CD4-positive, alpha-beta T cell treated with Interferon alpha-2 for 1 hour (primary cell): ENCODE measurements around the gene LOC101059915.

Experiments
- DNase-seq, 2 donors: peaks; one replicate each; pipeline ENCODE4 v3.0.0-alpha.2; 2020 to 2022

Gene LOC101059915

DNA sequence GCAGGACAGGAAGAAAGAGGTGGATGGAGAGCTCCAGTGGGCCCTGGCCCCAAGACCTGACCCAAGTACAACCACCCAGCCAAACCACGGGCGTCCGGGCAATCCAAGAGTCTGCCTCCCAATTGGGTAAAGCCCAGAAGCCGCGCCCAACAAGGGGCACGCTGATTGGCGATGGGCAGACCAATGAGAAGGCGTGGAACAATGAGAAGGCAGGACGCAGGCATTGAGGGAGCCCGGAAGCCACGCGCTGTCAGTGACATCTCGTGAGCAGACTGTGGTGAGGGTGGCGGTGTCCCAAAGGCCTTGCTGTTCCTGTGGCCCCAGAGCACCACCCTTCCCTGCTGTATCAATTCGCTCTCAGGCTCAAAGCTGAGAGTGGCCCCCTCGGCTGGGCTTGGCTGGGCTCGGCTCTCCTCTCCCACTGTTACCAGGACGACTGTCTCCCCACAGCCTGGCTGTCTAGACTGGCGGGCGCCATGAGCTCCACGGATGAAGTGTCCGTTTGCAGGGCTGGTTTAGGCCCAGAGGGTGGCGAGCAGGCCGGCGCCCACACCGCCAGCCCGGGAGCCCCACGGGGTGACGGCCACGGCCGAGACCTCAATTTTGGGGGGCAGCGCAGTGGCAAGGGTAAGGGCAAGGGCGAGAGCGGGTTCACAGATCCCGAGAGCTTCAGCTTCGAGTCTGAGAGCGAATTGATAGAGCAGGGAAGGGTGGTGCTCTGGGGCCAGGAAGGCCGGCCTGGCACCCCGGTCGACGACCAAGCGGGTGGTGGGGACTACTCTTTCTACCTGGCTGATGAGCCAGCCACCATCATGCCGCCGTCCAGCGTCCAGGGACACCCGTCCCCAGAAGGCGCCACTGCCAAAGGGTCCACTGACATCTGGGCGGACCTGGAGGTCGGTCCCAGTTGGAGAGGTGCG is at the start of gene LOC101059915:
LOC101059915 (plus strand) TSS at position 219 of the 920 bp plus-strand sequence.
- no peak for DNase-seq

DNA sequence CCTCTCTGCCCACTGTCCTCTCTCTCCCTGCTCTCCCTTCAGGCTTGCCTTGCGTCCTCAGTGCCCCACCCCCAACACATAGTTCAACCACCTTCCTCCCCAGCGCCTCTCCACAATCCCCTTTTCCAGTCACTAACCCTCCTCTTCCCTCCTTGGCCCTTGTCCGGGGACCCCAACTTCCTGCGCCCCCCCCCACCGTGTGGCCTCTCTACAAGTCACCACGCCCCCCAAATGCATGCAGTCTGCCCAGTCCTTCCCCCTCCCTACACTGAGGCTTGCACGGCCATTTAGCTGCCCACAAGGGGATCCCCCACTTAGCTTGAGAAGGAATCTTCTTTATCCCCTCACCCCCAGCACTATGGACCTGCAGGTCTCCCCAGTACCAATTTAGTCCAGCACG is 49.6 kb upstream of the LOC101059915 start:
- DNase-seq: no peak

DNA sequence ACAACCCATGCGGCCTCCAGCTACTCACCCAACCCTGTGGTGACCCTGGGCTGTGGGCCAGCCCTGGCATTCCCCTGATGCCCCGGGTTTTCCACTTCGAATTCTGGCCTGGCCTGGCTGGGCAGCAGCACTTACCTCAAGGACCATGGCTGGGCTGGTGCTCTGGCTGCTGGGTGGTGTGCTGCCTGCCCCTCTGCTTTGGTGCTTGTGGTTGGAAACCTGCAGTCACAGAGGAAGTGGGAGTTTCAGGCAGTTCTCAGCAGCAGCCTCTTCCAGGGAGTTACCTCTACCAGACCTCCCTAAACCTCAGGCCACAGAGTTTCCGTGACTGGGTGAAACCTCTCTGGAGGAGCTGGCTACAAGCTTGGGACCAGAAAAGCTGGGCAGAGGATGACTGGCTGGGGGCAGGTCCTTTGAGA is 49.0 kb upstream of the LOC101059915 start, which contains the start of gene CXCR3:
CXCR3 (minus strand) TSS at position 209 of the 419 bp plus-strand sequence; CDS start at position 147, 62 bp downstream.
- DNase-seq: peak; percentile 6 to 55

DNA sequence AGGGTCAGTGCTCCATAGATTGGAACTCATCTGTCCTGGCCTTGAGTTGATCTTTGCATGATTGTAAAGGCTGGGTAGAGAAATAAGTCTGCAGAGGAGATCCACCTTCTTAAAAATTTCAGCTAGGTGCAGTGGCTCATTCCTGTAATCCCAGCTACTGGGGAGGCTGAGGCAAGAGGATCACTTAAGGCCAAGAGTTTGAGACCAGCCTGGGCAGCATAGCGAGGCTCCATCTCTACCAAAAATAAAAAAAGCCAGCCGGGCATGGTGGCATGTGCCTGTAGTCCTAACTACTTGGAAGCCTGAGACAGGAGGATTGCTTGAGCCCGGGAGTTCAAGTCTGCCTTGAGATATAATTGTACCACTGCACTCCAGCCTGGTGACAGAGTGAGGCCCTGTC is 48.6 kb upstream of the LOC101059915 start:
- DNase-seq: no peak

DNA sequence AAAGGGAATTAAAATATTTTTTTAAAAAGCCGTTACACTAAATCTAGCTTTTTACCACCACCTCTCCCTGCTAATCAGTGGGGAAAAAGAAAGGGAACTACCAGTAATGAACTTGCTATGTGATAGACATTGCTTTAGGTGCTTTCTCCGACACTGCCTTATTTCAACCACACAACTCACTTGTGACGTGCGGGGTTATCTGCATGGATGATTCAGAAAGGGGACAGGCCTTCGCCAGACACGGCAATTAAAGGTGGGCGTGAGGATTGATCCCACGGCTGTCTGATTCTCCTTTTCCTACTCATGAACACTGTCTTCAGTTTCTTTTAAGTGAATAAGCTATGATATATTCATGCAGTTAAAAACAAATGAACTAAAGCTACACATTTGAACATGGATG is 48.2 kb upstream of the LOC101059915 start:
- peak; percentile 28 to 53 for DNase-seq

DNA sequence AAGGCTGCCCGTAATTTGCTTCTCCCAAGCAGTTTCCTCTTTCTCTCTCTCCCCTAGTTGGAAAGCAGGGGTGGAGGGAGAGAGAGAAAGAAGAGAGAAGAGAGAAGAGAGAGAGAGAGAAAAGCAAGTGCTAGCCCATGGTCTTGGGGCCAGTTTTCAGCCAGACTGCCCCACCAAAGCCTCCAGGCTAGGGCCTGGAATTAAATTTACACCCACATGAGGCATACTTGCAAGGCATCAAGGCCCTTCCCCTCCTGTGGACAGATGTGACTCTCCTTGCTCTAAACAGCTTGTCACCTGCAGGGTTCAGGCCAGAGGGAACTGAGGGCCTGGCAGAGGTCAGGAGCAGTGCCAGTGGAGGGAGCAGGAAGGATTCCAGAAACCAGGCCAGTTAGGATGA is 47.4 kb upstream of the LOC101059915 start:
- DNase-seq: no peak

DNA sequence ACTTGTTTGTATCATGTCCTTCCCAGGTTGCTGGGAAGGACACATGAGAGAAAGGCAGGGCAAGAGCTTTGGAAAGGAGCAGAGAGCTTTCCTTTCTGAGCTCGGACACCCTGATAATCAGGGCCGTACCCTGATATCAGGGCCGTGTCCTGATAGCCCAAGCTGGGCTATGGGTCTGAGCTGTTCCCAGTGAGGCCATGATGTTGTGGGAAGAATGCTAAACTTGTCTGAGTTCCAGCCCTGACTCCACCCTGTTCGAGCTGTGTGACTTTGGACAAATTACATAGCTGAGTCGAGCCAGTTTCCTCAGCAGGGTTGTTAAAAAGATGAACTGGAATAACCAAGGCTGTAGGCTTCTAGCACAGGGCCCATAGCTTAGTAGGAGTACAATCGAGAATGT is 45.7 kb upstream of the LOC101059915 start:
- no peak for DNase-seq

DNA sequence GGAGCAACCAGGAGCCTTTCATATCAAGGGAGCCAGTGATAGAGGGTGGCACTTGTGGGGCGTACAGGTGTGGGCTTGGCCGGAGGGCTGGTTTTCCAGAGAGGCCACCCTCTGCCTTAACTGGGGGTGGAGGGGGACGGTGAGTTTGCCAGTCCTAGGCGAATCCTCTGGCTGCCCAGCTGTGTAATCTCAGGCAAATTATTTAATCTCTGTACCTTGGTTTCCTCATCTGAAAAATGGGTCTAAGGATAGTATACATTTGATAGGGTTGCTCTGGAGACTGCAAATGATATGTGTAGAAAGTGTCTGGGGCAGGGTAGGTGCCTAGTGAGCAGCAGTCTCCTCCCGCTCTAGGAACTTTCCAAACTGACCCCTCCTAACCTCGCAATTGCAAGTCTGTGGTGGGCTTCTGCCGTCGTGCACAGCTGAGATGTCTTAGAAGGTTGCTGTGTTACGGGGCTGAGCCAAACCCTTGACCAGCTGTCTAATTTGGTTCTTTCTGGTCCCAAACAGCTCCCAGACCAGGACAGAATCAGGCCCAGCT is 45.2 kb upstream of the LOC101059915 start:
- no peak for DNase-seq

DNA sequence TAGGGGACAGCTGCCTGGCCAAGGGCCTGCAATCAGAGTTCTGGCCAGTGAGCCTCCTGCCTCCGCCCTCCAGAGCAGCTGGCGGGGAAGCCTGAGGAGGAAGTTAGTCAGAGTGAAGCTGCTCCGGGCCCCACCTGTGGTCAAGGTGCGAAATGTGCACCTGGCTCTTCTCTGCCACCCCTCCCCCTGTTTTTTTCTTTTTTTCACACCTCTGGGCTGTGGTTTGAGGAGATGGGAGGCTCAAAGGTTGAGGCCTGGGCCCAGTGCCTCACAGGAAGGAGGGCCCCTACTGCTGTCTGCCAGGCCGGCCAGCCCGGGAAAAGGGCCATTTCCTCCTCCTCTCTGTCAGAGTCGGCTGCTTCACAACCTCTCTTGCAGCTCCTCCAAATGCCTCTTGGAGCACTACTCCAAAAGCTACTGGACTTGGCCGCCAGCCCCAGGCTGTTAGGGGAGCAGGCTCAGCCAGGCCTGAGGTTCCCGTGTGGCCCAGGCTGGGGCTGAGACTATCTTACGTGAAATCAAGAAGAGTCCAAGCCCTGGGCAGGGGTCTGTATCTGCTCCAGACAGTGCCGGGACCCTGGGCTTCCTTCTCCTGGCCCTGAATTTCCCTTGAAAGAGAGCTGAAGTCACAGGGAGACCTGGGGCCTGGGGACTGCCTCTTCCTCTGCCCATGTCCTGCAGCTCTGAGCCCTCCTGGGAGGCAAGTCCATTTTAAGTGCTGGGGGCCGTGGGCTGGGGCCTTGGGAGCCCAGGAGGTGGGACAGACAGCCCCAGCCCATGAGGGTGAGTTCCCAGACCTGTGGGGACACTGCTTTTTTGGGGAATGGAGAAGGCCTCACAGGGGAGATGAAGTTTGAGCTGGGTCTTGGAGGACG is 44.5 kb upstream of the LOC101059915 start:
- DNase-seq: peak; percentile 68 to 84

DNA sequence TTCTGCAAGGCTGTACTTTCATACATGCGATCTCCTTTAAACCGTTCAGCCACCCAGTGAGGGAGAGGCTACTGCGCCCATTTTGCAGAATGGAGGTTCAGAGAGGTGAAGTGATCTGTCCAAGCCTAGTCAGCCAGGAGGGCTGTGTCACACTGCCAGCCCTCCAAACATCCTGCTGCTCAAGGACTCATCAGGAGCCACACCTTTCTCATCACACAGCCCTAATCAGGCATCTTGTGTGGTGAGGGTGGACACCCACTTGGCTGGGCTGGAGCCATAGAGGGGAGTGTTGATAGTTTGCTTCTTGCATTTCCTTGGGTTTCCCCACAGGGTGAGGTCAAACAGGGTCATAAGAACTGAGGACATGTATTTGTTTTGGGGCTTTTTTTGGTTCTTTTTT is 43.6 kb upstream of the LOC101059915 start:
- DNase-seq: no peak

DNA sequence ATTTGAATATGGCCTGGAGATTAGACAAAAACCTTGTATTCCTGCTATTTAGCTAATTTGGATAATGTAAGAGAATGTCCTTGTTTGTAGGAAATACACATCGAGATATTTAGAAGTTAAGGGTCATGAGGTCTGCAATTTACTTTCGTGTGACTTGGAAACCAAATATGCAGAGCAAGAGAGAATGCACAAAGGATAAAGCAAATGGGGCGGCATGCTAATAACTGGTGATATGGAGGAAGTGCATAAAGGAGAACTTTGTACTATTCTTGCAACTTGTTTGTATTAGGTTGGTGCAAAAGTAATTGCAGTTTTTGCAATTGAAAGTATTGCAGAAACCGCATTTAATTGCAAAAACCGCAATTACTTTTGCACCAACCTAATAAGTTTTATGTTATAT is 41.9 kb upstream of the LOC101059915 start:
- no peak for DNase-seq

DNA sequence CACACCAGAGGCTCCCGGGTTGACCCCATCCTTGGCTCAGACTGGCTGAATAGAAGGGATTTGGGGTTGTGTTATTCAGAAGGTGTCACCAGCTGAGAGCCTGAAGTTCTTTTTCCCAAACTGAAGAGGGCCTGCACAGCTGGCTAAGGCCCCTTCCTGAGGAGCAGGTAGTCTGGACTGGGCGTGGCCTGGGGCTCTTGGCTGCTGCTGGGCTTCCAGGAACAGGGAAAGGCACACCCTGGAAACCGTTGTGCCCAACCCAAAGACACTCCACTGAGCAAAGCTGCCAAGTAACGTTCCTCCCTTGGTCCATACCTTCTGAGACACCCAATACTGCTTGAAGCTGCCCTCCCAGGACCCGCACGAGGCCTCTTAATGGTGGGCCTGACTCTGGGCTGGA is 40.8 kb upstream of the LOC101059915 start:
- DNase-seq: no peak

DNA sequence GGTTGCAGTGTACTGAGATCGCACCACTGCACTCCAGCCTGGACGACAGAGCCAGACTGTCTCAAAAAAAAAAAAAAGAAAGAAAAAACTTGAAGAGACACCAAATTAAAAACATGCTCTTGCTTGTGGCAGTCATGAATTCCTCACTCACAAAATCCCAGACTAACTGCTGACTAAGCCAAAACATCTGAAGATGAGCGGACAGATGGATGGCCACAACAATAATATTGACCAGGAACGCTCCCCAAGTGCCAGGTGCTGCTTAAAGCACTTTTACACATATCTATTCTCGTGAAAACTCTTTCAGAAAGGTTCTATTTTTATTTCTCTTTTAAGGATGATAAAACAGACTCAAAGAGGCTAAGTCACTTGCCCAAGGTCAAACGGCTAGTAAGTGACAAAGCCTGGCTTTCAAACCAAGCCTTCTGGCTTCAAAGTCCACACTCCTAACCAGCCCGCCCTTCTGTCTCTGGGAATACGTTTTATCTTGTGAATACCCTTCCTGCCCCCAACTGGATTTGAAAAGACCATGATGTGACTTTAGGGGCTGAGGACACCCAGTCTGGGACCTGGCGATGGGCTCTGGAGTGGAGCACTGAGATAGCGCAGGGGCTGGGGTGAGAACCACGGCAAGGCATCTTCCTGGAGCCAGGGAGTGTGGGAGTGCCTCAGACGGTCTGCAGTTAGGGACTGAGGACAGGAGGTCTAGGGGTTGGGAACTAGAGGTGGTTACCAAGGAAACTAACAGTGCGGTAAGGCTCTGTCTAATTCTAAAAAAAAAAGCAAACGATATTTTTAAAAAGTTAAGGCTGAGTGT is 39.5 kb upstream of the LOC101059915 start:
- no peak for DNase-seq

DNA sequence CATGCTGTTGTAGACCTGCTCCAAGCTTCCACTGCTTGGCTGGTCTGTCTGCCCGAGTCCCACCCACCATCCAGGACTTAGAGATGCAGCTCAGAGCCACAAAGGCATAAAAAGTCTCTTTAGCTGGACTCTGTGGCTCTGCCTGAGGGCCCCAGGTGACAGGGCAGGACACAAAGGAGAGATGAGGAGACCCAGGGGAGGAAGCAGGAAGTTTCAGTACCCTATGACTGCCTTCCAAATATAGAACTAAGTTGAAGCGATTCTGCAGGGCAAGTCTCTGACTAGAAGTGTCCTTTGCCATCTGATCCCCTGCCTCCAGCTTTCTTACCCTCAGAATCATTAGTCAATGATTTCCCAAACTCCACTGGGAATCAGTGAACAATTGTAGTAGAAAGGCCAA is 37.9 kb upstream of the LOC101059915 start:
- no peak for DNase-seq

DNA sequence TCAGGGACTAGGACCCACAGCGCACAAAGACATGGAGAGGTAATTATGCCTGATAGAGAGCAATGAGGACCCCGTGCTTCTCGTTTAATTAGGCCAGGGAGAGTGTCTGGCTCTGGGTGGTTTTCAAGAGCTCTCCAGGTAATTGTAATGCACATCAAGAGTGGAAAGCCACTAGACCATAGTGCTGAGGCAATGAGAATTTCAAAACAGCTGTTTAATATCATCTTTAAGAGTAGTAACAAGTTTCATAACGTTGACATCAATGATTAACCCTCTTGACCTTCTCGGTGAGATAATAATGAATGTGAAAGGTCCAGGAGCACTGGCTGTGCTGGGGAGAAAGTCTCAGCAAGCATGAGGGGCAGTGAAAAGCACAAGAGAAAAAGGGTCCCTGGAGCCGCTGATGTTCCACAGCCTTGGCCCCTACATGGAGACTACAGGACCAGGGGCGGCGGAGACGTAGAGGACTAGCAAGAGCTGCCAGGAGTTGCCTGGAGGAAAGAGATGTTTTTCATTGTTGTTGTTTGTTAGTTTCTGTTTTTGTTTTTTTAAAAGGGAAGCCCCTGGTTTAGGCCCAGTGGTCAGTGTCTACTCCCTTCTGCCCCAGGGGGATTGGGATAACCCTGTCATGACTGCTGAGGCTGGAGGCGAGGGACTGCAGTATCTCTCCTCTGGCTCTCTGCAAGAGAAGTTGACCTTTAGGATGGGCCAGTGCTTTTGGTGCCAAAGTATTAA is 34.3 kb upstream of the LOC101059915 start:
- no peak for DNase-seq

DNA sequence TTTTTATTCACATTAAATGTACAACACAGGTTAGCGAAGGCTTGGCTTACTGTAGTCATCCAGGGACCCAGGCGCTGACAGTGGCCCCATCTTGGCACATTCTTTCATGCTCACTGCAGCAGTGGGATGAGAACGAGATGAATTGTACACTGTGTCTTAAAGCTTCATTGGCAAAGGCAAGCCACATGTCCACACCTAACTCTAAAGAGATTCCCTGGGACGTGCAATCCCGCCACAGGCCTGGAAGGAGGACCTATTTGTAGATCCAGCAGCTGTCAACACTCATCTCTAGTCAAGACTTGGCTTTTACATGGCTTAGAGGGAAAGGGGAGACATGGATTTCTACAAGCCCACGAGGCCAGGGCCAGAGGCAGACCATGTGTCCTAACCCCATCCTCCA is 33.0 kb upstream of the LOC101059915 start:
- DNase-seq: no peak

DNA sequence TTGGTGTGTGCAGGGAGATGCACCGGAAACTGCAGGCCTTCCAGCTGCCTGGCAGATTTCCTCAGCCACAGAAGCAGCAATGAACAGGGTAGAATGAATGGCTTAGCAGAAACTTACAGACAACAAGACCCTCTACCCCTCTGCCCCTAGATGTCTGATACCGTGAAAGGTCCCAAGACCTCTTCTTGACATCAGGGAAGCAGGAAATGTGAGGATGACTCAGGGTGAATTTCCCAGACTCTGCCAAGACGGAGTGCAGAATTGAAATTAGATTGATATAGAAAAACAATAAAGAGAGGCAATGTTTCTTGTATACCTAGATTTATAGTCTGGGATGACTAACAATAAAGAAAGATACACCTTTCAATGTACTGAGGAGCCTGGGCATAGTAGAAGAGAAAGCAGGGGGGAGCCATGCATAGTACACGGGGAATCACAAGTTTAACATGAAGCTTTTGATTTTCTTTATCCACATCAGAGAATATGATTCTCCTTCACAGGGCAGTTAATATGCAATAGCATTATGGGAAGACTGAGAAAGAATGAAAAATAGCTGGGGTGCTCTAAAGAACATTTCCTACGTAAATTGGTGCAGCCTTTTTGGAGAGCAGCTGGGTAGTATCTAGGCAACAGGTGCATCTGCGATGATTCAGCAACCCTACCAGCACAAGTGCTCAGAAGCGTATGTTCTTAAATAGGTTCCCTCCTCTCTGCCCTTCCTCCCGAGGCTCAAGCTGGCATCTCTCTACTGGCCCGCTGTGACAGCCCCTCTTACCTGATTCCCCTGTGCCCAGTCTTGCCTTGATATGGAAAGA is 30.7 kb upstream of the LOC101059915 start:
- no peak for DNase-seq

DNA sequence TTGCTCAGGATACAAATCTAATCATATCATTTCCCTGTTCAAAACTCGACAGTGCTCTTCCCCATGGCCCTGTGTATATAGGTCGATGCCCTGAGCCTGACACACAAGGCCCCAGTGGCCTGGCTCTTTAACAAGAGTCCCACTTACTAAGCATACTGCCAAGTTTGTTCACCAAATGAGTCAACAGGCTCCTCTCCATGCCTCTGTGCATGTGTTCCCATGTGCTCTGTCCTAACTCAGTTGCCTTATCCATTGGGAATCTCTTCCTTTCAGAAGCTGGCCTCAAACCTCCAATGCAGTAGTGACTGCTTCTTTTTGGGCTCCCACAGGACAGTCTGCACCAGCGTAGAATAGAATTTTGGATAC is 30.1 kb upstream of the LOC101059915 start:
- no peak for DNase-seq

DNA sequence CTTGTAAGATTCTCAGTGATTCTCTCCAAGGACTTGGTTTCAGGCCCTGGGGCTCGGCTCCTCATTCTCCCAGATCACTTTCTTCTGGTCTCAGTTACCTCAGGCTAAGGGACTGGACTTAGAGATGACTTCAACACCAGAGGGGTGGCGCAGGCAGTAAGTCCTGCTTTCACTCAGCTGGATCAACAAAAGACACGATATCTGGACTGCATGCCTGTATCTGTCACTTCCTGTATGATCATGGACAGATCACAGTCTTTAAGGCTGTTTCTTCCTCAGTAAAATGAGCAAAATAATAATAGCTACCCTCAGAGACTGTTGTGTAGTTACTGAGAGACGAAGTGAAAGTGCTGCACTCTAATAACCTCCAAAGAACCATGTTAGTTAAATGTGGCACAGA is 29.5 kb upstream of the LOC101059915 start:
- DNase-seq: no peak

DNA sequence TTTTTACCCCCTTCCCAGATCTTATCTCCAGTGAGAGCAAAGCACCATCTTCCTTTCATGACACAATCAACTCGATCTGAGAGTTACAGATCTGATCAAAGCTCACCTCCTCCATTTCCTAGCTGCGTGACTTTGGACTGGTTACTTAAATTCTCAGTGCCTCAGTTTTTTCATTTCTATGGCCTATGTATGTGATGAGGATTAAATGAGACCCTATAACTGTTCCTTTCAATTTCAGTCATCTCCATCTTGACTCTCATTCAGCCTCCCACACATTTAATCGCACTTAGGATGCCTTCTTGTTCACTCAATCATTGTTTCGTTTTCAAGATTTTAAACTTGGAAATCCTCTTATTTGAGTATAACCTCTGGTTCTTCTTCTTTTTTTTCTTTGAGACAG is 28.9 kb upstream of the LOC101059915 start:
- DNase-seq: no peak

DNA sequence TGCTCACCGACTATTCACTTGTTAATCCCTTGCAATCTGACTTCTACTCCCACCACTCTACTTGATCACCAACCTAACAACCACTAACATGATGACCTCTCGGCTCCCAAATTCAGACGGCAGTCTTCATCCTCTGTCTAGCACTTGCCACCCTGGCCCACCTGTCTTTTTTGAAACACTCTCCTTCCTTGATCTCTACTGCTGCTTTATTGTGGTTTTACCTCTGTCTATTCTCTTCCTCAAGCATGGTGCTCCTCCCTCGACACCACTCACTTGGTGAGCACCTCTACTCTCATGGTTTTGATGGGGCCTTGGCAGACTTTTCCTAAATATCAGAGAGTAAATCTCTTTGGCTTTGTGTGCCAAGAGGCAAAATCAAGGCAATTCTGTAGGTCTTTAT is 27.3 kb upstream of the LOC101059915 start:
- peak in 1 of 2 donors; percentile 46 for DNase-seq
